Upper lobe of left lung (tissue), 4 donors: ENCODE results near the gene SEC14L6.

ENCODE experiments used
- EP300 ChIP-seq, 4 donors: sonication (generic); formaldehyde crosslinking; IDR thresholded peaks; one replicate each; pipeline ENCODE4 v1.5.1; 2017; ENCODE audit warnings: antibody characterized with exemption in 4 of 4, control low read depth in 2 of 4
- TF ChIP-seq, protein P1 (sequence below), 6 experiments: fragments of 450-650 bp in 4 of 6; fragments of 200-600 bp in 2 of 6; sonication (generic) in 2 of 6; IDR thresholded peaks; one replicate each; pipeline ENCODE4 v1.5.1; 2016 to 2019; ENCODE audit warnings: antibody characterized with exemption in 6 of 6

DNA sequence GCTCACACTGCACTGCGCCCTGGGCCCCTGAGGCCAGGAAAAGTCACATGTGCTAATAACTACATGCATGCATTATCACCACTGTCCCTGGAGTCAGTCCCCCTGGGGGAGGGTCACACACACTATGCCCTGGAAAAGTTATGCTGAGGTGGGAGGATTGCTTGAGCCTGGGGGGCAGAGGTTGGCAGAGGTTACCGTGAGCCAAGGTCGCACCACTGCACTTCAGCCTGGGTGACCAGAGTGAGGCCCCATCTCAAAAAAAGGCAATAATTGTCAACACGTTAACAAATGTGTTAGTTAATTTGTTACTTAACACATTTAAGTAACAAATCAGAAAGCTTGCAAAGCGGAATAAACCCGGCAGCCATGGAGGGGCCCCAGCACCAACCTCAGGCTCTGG is 13.3 kb upstream of the SEC14L6 start:
- TF ChIP-seq, protein P1, sequence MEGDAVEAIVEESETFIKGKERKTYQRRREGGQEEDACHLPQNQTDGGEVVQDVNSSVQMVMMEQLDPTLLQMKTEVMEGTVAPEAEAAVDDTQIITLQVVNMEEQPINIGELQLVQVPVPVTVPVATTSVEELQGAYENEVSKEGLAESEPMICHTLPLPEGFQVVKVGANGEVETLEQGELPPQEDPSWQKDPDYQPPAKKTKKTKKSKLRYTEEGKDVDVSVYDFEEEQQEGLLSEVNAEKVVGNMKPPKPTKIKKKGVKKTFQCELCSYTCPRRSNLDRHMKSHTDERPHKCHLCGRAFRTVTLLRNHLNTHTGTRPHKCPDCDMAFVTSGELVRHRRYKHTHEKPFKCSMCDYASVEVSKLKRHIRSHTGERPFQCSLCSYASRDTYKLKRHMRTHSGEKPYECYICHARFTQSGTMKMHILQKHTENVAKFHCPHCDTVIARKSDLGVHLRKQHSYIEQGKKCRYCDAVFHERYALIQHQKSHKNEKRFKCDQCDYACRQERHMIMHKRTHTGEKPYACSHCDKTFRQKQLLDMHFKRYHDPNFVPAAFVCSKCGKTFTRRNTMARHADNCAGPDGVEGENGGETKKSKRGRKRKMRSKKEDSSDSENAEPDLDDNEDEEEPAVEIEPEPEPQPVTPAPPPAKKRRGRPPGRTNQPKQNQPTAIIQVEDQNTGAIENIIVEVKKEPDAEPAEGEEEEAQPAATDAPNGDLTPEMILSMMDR (IDR thresholded peaks at IDR 0.05): no peak
- no peak for TF ChIP-seq EP300 (IDR thresholded peaks at IDR 0.05)
